PFSK-1 (cell line): ENCODE results near the gene SPECC1.

ENCODE experiments used
- SIN3A ChIP-seq: IDR thresholded peaks from 2 replicates; pipeline ENCODE4 v1.6.1; 2012; ENCODE audit warnings: mild to moderate bottlenecking, low read length, moderate library complexity, borderline replicate concordance; ENCODE audit not compliant: insufficient read depth
- TAF1 ChIP-seq: IDR thresholded peaks from 2 replicates; pipeline ENCODE4 v1.6.1; 2012; ENCODE audit warnings: low read length, control low read depth, borderline replicate concordance; ENCODE audit not compliant: insufficient read depth

DNA sequence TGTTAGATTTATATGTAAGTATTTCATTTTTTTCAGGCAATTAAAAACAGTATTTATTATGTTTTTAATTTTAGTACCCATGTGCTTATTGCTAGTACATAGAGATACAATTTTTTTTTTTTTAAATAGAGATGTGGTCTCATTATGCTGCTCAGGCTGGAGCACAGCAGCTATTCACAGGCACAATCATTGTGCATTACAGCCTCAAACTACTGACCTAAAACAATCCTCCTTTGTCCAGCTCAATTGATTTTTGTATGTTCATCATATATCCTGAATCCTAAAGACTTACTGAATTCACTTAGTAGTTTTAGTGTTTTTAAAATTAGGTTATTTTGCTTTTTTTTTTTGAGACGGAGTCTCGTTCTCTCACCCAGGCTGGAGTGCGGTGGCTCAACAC, 26.3 kb downstream of the SPECC1 start:
- TF ChIP-seq TAF1 (no peak), SIN3A (no peak)
